CD4-positive, alpha-beta T cell treated with Interleukin-1 beta for 1 hour (primary cell): Measurements from ENCODE around the gene PDK2.

Source experiments
- DNase-seq, 2 donors: peaks; one replicate each; pipeline ENCODE4 v3.0.0-alpha.2; 2020 to 2022

PDK2 gene

GRCh38 chr17:50139950-50140885 lies 45.1 kb downstream of the PDK2 start:
- DNase-seq: peak; percentile 81 to 83

GRCh38 chr17:50141026-50141744 lies 46.0 kb downstream of the PDK2 start:
- DNase-seq: no peak

- no peak for DNase-seq
These were observed 46.6 kb downstream of the PDK2 start for GRCh38 chr17:50141745-50142110.

DNA sequence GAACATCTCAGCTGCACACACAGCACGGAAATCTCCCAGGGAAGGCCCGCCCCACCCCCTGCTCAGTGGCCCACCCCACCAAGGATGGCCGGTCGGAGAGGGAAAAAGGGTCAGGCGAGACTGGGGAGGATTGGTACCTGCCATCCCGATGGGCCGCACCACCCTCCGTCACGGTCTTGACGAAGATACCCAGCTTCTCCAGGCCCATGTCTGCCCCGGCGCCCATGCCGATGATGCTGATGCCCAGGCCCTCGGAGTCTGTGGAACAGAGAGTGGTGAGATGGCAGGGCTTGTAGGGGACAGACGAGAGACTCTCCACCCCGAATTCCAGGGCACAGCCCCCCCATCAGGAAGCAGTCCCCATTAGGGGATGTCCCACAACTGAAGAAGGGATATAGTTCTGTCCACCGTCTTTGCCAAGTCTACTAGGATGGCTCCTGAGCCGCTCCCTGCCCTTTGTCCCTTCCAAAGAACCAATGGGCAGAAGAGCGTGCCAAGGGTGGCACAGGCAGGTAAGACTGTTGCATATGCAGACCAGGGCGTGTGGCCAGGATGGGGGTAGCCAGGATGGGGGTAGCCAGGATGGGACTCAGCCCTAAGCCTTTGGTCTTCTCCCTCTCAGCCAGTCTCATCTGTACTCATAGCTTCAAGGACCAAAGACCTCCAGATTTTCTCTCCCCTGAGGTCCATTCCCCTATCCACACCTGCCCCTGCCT lies 48.5 kb downstream of the PDK2 start:
- no peak for DNase-seq

DNA sequence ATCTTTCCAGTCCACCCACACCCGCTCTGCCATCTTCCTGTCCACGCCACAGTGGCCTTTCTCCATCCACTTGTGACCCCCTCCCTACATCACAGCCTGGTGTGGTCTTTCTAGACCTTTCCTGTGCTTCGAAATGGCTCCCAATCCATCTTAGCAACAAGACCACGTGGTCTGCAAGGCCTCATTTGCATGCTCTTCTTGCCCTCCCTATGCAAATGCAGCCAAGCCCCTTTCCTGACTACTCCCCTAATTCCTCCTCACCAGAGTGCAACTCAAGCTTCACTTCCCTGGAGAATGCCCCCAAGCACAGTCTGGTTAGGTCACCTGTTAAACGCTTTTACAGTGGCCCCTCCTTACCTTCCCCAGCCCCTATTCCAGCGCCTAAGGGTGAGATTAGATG lies 49.2 kb downstream of the PDK2 start:
- DNase-seq: no peak

DNA sequence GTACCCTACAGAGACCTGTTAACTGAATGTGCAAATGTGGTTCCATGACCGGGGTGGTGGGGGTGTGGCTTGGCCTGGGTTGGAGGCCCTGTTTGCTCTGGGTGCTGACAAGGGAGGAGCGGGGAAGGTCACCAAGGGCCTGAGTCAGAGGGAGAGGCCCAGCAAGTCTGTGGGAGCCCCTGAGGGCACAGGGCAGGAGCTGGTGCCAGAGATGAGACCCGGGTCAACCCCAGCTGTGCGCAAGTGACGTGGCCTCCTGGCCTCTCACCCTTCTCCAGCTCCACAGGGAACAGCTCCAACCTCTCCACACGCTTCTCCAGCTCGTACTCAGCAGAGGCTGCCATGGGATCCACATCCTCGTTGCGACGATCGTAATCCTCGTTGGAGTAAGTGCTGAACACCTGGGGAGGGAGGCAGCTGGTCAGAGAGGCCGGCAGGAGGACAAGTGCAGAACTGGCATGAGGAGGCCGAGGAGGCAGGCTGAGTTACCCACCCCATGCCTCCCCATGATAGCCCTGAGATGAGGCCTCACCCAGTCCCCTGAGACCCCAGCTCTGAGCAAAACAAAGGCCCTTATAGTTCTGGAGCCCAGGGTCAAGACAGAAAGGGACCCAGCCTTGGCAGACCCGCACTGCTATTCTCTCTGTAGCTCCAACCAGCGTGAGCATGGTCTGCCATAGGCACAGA lies 49.8 kb downstream of the PDK2 start:
- DNase-seq: no peak

- no peak for DNase-seq
These were observed 50.5 kb downstream of the PDK2 start for GRCh38 chr17:50145532-50146229.

DNA sequence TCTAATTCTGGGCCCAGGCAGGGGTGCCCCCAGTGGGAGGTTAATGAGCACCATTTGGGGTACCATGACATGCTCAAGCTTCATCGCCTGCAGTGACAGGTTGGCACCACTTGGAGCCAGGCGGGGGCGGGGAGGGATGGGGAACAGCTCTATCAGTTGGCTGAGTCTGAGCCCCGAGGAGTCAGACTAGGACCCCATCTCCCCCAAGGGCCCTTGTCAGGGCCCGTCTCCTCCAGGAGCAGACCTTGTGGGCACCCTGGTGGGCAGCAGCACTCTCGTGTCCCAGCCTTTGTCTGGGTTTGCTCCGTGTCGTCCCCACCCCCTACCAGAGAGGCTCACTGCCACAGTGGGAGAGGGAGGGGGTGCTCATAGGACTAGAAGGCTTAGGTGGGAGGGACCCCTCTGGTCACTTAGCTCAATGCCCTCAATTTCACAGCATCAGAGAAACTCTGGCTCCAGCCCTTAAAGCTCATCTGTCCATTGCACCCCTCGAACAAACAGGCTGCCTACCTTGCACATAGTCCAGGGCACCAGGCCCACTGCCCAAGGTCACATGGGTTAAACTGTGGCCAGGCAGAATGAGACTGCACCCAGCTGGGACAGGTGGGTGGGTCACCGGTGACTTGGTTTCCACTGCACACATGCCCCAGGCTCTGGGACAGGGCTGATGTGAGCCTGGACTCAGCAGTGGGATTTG lies 51.2 kb downstream of the PDK2 start:
- peak in 1 of 2 donors; percentile 28 for DNase-seq

GRCh38 chr17:50146927-50147665 lies 51.9 kb downstream of the PDK2 start:
- DNase-seq: peak in 1 of 2 donors; percentile 21

DNA sequence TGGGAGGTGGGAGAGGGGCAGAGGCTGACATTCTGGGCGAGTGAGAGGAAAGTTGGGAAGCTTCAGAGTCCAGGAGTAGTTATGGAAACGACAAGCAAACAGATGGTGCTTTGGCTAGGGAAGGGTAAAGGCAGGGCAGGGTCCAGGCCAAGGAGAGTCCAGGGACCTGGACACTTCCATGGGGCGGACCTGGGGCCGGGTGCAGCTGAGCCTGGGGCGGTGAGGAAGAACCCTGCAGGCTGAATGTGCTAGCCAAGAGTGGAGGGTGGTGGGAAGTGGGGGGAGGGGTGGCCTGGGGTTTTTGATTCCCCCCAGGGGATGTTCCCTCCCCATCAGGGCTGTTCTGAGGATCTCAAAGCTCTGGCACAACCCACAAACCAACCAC lies 52.7 kb downstream of the PDK2 start:
- no peak for DNase-seq

DNA sequence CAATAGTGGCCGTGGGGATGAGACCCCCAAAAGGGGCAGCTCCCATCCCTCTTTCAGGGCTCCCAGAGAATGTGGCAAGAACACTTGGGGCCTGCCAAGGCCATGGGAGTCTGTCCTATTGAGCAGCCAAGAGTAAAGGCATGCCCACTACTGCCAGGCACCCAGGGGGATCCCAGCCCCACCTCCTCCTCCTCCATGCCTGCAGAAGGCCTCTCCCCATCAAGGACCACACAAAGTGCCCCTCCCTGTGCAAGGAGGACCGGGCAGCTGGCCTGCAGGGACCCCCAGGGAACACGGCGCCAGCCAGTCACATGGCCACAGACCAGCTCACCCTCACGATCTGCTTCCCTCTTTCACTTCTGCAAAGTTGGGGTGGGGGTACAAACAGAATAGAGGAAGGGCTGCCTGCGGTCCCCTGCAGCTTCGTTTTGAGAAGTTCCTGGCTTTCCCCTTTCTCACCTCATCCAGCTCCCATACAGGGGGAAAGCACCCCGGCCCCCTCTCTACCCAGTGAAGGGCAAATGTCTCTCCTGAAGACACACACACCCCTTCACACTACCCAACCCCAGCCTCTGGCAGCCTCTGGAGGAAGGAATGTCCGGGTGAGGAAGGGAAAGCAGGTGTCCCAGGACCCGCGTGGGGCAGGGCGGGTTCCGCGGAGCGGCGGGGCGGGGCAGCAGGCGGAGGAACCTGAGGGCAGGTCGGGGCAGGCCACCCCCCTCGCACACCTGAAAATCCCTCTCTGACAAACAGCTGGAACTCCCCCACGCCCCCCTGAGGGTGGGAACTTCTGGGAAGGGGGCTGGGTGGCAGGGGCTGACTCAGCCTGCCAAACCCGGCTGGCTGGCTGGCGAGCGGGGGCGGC lies 53.3 kb downstream of the PDK2 start:
- DNase-seq: peak; percentile 70 to 77

DNA sequence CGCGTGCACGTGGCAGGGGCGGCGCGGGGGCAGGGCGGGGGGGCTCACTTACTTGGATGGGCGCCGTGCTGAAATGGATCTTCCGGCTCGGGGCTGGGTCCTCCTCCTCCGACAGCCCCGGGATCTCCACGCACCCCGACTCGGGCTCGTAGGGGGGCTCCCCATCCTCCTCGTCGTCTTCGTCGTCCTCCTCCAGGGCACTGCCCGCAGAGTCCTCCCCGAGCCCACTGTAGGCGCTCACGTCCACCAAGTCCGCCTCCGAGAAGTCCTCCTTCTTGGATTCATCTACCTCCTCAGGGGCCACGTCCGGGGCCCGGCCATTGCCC lies 53.9 kb downstream of the PDK2 start:
- no peak for DNase-seq

DNA sequence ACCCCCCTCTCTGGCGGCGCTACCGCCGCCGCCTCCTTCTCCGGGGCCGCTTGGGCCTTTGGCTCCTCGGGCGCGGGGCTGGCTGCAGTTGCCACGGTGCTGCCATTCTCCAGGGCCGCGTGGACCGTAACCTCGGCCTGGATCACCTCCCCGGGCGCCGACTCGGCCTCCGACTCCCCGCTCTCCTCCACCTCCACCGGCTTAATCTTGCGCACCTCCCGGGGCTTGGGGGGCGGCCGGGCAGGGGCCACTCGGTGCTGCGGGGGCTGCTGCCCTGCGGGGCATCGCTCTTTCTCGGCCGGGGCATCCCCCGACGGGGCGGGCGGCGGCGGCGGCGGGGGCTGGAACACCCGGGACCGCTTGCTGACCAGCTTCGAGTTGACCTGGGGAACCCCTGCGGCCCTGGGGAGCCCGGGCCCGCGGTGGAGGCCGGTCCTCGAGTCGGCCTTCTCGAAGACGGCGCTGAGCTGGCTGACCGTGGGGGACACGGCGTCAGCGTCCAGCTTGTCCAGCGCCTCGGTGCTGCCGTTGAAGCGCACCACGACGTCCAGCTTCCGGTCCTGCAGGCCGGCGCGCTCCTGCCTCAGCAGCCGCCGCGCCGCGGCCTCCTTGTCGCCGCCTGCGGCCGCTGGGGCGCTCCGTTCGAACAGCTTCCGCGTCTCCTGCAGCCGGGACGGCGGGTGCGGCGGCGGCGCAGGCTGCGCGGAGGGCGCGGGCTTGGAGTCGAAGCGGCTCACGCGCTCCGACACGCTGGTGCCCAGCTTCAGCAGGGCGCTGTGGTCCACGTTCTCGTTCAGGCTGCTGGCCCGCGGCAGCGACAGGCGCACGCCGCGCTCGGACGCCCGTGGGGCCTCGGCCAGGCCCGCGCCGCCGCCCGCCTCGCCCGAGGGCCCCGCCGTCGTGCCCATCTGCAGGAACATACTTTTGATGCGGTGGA lies 54.5 kb downstream of the PDK2 start:
- DNase-seq: peak; percentile 56 to 60

DNA sequence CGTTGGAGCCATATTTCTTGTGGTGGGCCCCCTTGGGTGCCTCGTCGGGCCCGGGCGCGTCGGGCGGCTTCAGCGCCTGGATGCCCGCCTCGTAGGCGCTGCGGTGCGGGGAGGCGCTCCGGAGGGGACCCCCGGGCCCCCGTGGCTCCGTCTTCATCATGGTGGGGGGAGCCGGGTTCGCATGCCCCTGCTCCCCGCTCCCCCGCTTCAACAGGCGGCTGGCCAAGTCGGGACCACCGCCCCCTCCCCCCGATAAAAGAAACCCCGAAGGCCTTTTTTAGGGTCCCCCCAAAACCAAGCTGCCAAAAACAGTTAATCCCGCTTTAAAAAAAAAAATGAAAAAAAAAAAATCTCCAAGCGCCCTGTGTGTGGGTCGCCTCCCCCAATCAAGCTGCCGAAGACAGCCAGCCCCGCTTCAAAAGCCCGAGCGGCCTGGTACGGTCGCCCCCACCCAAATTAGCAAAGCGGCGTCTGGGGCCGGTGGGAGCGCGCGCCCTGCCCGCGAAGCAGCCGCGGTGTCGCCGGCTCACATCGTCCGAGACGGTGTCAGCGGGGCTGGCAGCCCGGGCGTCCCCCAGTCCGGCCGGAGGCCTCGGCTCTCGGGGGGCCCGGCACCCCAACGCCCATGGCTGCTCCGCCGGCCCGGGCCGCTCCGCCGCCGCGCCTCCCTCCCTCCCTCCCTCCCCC lies 55.3 kb downstream of the PDK2 start, which contains the start of gene PPP1R9B:
TSS of gene PPP1R9B (minus strand) at position 324 of the 687 bp plus-strand sequence. CDS start at position 160, 164 bp downstream.
- DNase-seq: peak in 1 of 2 donors; percentile 19

- DNase-seq: peak; percentile 88 to 90
These were observed 56.1 kb downstream of the PDK2 start for GRCh38 chr17:50151041-50151936.

DNA sequence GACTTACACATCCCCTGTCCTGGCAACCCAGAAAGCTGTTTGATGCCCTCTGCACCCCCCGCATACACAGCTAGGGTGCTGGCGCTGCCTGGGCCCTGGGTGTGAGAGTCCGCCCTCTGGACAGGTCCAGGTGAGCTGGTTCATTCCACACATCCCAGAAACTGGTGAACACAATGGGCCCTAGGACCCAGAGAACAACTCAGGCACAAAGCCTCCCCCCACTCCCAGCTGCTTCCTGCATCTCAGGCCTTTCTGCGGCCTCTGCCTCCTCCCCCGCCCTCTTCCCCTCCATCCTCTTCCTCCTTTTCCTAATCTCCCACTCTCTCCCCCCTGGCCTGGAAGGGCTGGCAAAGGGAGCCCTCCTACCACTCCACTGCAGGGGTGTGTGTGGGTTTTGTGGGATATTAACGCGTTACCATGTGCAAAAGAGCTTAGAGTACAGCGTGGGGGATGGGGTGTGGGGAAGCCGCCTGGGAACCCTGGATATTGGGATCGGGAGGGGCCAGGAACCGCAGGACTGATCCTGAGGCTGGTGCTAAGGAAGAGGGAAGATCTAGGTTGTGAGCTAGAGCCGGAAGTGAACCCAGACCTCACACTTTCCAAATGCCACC lies 56.9 kb downstream of the PDK2 start:
- peak; percentile 56 for DNase-seq
